Right atrium auricular region (tissue), 2 donors: Measurements from ENCODE around the gene SRSF2. TPM values are rescaled to one million over a fixed set of nuclear protein-coding genes. Genes with fewer than 3 reads are reported as not detected.
"Not testable (repeated sequence)": the region's sequence is repeated elsewhere in the genome, so short reads cannot be mapped to it uniquely, and the experiment has no call there.

Experiments
- DNase-seq: peaks from one replicate; pipeline ENCODE4 v3.0.0-alpha.2; 2019; ENCODE audit warnings: low spot score
- H3K27ac ChIP-seq, 2 donors: fragments of 200-600 bp; sonication (generic); 1 replicate in 1 of 2; 2 replicates in 1 of 2; pipeline ENCODE4 v1.5.1; 2016 to 2019
- H3K27me3 ChIP-seq, 2 donors: fragments of 200-600 bp; sonication (generic); one replicate each; pipeline versions ENCODE4 v1.5.1 to v1.6.0; 2017 to 2019
- H3K36me3 ChIP-seq: fragments of 200-600 bp; sonication (generic); one replicate; pipeline ENCODE4 v1.5.1; 2016
- H3K4me1 ChIP-seq, 2 donors: fragments of 200-600 bp; sonication (generic); one replicate each; pipeline versions ENCODE4 v1.5.1 to v1.6.0; 2017 to 2019
- H3K4me3 ChIP-seq, 2 donors: fragments of 200-600 bp; sonication (generic); 1 replicate in 1 of 2; 2 replicates in 1 of 2; pipeline ENCODE4 v1.5.1; 2017 to 2019; ENCODE audit warnings: mild to moderate bottlenecking in 1 of 2, moderate library complexity in 1 of 2
- H3K9me3 ChIP-seq, 2 donors: fragments of 200-600 bp; sonication (generic); one replicate each; pipeline ENCODE4 v1.5.1; 2019
- total RNA-seq, 2 donors: library from RNA; depleted of rRNA; stranded (reverse); fragments of >200 nt; gene quantifications; one replicate each; pipeline ENCODE4 v1.1.0, GENCODE V29; 2016
- TF ChIP-seq, protein P1 (sequence below), 2 donors: fragments of 200-600 bp; sonication (generic); IDR thresholded peaks; one replicate each; pipeline ENCODE4 v1.5.1; 2019; ENCODE audit warnings: antibody characterized with exemption in 2 of 2

SRSF2 gene
- total RNA-seq, 2 donors from 2014 or later, result 78.3 to 135 TPM

DNA sequence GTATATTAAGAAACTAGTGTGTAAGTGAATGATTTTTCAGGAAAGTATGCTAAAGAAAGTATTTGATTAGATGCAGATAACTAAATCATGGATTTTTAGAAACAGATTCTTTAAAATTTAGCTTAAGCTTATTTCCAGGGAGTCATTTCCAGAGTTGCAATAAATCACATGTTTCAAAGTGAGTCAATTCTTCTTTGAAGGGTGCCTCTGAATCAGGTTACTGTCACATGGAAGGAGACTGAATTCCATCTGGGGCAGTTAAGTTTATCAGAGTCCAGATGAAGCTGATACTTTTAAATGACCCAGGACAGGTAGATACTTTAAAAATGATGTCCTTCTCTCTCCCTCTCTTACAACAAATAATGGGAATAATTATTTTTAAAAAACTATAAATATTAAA lies 5.8 kb upstream of the SRSF2 start:
- peaks cover 50% of the 10 kb centered on the region for H3K36me3 ChIP-seq
- no peaks in the 10 kb centered on the region for H3K9me3 ChIP-seq
- H3K4me3 ChIP-seq, result no peak overlapping the region
- H3K27ac ChIP-seq, result peak overlapping the region in 1 of 2 donors; percentile 99
- peaks cover 0 to 31% of the 10 kb centered on the region in 2 donors for H3K4me1 ChIP-seq
- no peaks in the 10 kb centered on the region for H3K27me3 ChIP-seq
- no peak for DNase-seq
- TF ChIP-seq, protein P1, sequence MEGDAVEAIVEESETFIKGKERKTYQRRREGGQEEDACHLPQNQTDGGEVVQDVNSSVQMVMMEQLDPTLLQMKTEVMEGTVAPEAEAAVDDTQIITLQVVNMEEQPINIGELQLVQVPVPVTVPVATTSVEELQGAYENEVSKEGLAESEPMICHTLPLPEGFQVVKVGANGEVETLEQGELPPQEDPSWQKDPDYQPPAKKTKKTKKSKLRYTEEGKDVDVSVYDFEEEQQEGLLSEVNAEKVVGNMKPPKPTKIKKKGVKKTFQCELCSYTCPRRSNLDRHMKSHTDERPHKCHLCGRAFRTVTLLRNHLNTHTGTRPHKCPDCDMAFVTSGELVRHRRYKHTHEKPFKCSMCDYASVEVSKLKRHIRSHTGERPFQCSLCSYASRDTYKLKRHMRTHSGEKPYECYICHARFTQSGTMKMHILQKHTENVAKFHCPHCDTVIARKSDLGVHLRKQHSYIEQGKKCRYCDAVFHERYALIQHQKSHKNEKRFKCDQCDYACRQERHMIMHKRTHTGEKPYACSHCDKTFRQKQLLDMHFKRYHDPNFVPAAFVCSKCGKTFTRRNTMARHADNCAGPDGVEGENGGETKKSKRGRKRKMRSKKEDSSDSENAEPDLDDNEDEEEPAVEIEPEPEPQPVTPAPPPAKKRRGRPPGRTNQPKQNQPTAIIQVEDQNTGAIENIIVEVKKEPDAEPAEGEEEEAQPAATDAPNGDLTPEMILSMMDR (IDR thresholded peaks at IDR 0.05), result no peak

DNA sequence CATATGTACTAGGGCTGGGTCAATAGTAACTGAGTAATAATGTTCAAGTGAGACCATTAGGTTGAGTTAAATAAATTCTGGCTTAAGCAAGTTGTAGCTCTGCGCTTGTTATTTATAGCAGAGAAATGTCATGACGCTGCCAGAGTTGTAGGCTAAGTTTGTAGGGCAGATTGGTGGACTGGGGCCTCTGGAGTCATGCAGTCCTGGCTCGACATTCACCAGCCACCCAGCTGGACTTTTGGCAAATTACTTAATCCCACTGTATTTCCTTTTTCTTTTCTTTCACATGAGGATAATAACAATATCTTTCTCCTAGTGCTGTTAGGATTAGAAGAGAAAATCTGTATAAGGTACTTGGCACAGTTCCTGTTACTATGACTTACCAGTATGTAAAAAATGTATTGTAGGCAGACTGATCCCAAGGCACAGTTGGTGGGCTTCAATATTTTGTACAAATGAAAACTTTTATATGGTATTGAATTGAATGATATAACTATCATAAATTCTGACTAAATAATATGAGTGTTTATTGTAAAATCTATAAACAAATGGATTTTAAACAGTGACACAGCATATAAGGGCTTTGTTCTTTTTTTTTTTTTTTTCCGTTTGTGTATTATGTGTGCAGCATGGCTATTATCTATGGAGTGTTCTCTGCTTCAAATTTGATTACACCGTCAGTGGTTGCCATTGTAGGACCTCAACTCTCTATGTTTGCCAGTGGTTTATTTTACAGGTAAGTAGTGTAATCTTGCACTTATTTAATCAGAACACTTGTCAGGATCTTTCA lies 3.4 kb upstream of the SRSF2 start:
- Histone ChIP-seq H3K27ac (peak overlapping the region; percentile 99 to 100), H3K27me3 (no peaks in the 10 kb centered on the region), H3K4me3 (no peak overlapping the region), H3K9me3 (no peaks in the 10 kb centered on the region), H3K36me3 (peaks cover 43% of the 10 kb centered on the region), H3K4me1 (peaks cover 0 to 25% of the 10 kb centered on the region in 2 donors)
- TF ChIP-seq, protein P1 (IDR thresholded peaks at IDR 0.05), result no peak
- DNase-seq, result no peak

DNA sequence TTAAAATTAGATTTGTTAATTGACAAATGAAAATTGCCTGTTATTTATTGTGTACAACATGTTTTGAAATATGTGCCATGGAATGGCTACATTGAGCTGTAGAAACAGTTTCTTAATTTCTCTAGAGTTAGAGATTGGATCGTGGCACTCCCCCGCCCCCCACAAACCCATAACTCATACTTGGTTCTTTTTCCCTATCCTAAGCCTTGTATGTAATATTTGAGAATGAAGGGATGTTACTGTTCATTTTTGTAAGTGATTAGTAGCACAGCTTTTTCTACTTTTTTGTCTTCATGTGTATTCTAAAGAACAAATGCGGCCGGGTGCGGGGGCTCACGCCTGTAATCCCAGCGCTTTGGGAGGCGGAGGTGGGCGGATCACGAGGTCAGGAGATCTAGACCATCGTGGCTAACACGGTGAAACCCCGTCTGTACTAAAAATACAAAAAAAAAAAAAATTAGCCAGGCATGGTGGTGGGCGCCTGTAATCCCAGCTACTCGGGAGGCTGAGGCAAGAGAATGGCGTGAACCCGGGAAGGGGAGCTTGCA lies 2.5 kb upstream of the SRSF2 start:
- H3K4me1 ChIP-seq, result peaks cover 0 to 33% of the 10 kb centered on the region in 2 donors
- peaks cover 43% of the 10 kb centered on the region for H3K36me3 ChIP-seq
- not testable (repeated sequence) for H3K27me3 ChIP-seq, H3K9me3 ChIP-seq, DNase-seq, H3K4me3 ChIP-seq
- peak overlapping the region; percentile 99 to 100 for H3K27ac ChIP-seq

- peaks cover 46% of the 10 kb centered on the region for H3K36me3 ChIP-seq
- no peak for DNase-seq
- TF ChIP-seq, protein P1 (IDR thresholded peaks at IDR 0.05), result no peak
- peak overlapping the region; percentile 99 to 100 for H3K27ac ChIP-seq
- H3K4me1 ChIP-seq, result peaks cover 0 to 45% of the 10 kb centered on the region in 2 donors
- H3K27me3 ChIP-seq, result no peaks in the 10 kb centered on the region
- peak overlapping the region; percentile 96 to 97 for H3K4me3 ChIP-seq
- H3K9me3 ChIP-seq, result no peaks in the 10 kb centered on the region
Observed at GRCh38 chr17:76738468-76738850, 1.3 kb upstream of the SRSF2 start.

GRCh38 chr17:76737676-76738467 lies 741 bp upstream of the SRSF2 start, which contains the start of gene MFSD11:
Gene MFSD11, plus strand, starts transcription at chr17:76738119. Its CDS starts 234 bp downstream, at chr17:76738353.
- peak within 1 kb of the TSS; percentile 99 to 100 for H3K27ac ChIP-seq
- DNase-seq, result peak; percentile 91
- no peaks in the 10 kb centered on the region for H3K27me3 ChIP-seq
- H3K4me3 ChIP-seq, result peak within 1 kb of the TSS; percentile 96 to 97
- H3K9me3 ChIP-seq, result no peaks in the 10 kb centered on the region
- peaks cover 0 to 51% of the 10 kb centered on the region in 2 donors for H3K4me1 ChIP-seq
- H3K36me3 ChIP-seq, result peaks cover 46% of the 10 kb centered on the region
- TF ChIP-seq, protein P1 (IDR thresholded peaks at IDR 0.05), result no peak
